GM12873 (cell line): ENCODE measurements around the gene C1orf232.

ENCODE experiments used
- TF ChIP-seq, protein P1 (sequence below): IDR thresholded peaks from 2 replicates; pipeline ENCODE4 v1.5.1; 2012; ENCODE audit warnings: low read depth, mild to moderate bottlenecking, moderate library complexity, low read length, control low read depth; ENCODE audit not compliant: insufficient read depth; ENCODE audit errors: missing control alignments

Gene C1orf232

DNA sequence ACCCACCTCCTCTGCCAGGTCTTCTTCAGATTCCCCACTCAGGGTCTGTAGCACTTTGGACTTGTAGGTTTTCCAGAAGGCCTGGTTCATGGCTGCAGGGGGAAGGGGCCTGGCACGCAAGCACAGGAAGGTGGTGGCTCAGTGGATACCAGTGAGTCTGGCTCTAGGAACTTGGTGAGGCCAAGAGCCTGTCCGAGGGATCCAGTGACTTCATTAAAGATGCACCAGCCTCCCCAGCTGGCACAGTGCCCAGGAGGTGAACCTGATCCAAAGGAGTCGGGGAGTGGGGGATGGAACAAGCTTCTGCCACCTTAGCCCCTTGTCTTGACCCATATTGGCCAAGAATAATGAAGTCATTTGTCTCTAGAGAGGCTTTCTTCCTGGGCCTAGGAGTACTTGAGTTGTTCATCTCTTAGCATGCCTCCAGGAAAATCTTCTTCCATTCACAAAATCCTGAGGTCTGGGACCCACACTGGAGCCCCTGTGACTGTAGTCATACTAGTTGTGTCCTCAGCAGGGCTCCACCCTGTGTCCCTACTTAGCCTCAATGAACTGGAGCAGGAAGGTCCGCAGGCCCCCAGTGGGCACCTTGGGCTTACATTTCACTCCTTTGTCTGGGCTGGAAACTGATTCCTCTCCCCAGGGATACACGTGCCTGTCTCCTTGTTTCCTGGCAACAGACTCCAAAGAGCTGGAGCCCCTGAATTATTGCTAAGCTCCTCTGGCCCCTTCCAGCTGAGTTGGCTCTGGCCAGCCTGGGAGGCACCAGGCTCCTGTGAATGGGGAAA, at the start of gene C1orf232:
Gene C1orf232 (minus strand): TSS at position 554 of the 788 bp plus-strand sequence. CDS start 464 bp downstream, at position 90.
- TF ChIP-seq, protein P1, sequence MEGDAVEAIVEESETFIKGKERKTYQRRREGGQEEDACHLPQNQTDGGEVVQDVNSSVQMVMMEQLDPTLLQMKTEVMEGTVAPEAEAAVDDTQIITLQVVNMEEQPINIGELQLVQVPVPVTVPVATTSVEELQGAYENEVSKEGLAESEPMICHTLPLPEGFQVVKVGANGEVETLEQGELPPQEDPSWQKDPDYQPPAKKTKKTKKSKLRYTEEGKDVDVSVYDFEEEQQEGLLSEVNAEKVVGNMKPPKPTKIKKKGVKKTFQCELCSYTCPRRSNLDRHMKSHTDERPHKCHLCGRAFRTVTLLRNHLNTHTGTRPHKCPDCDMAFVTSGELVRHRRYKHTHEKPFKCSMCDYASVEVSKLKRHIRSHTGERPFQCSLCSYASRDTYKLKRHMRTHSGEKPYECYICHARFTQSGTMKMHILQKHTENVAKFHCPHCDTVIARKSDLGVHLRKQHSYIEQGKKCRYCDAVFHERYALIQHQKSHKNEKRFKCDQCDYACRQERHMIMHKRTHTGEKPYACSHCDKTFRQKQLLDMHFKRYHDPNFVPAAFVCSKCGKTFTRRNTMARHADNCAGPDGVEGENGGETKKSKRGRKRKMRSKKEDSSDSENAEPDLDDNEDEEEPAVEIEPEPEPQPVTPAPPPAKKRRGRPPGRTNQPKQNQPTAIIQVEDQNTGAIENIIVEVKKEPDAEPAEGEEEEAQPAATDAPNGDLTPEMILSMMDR: no peak

DNA sequence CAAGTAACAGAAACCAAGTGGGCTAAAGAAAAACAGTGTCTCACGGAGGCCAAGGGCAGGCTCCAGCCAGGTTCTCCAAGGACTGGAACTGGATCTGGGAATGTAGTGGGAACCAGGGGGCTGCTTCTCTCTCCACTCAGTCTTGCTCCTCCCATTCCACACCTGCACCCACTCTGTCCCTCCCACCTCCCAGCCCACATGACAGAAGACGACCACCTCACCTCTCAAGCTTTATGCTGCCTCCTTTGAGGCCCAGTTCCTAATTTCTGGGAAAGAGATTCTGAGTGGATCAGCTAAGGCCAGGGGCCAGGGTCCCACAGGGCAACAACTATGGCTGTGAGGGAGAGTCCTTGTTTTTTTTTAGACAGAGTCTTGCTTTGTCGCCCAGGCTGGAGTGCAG, 46.5 kb upstream of the C1orf232 start:
- TF ChIP-seq, protein P1: no peak

DNA sequence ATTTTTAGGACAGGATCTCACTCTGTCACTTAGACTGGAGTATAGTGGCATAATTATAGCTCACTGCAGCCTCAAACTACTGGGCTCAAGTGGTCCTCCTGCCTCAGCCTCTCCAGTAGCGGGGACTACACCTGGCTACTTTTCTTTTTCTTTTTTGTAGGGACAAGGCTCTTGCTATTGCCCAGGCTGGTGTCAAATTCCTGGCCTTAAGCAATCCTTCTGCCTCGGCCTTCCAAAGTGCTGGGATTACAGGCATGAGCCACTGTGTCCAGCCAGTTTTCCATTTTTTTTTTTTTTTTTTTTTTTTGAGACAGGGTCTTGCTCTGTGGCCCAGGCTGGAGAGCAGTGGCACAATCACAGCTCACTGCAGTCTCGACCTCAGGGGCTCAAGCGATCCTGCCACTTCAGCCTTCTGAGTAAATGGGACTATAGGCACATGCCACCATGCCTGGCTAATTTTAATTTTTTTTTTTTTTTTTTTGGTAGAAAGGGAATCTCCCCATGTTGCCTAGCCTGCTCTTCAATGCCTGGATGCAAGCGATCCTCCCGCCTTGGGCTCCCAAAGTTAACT, 44.7 kb upstream of the C1orf232 start:
- TF ChIP-seq, protein P1: no peak

DNA sequence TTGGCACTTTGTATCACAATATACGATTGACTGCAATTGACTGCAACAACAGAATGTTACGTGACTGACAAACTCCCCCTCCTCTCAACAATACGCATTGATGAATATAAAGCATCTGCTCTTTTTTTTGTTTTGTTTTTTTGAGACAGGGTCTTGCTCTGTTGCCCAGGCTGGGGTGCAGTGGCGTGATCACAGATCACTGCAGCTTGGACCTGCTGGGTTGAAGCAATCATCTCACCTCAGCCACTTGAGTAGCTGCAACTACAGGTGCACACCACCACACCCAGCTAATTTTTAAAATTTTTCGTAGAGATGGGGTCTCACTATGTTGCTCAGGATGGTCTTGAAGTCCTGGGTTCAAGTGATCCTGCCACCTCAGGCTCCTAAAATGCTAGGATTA, 44.0 kb upstream of the C1orf232 start:
- TF ChIP-seq, protein P1: no peak

DNA sequence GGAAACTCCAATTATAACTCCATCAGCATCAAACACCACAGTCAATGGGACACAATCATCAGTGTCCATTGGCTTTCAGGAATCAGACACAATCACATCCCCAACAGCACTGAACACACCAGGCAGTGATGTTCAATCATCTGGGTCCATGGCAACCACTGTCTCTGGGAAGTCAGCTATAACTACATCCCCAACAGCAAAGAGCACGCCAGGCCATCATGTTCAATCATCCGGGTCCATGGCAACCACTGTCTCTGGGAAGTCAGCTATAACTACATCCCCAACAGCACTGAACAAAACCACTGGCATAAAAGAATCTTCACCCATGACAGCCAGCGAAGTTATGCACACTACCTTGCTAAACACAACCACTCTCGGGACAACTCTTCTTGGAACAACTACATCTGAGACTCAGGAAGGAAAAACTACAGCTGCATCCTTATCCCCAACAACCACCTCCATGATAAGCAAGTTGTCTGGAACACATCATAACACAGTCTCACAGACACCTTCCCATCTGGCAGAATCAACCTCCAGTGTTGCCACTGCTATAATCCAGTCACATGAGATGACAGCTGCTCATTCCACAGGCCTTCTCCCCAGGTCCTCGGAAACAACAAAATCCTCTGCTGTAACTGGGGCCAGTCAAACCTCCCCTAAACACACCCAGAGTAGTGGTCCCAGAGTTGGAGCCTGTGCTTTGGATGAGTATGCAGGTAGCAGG, 41.5 kb upstream of the C1orf232 start:
- TF ChIP-seq, protein P1: no peak

DNA sequence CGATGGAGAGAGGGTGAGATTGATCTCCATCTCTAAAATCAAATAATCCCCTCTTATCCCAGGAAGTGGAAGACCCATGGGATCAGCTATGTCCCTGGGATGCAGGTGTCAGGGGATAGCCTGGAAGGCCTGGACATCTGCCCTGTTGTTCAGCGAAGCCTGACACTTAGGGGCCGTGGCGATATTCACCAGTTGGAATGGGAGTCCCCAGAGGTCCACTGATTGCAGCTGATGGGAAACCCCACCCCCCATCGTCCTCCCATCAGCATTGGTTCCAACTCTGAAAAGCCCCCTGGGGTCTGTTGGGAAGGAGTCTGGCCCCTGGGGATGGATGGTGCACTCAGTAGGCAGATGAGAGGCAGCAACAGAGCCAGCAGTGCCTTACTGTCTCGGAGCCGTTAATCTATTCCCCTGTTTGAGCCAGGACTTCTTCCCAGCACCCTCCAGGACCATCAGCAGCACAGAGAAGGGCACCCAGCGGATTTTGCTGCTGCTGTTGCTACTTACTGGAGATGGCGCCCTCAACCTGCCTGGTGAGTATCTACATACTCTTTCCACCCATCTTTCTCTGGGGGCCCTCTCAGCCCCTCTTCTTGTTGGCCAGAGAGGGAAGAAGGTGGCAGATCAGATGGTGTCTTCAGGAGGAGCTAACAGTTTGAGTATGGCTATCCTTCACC, 35.0 kb upstream of the C1orf232 start:
- TF ChIP-seq, protein P1: peak; percentile 31
